IPS DF 4.7 (cell line): ENCODE measurements around the gene APOL2.

ENCODE experiments used
- DNase-seq: peaks from one replicate; pipeline ENCODE4 v3.0.0-alpha.2; 2013; ENCODE audit warnings: low spot score; ENCODE audit errors: extremely low read depth

APOL2 gene

GRCh38 chr22:36177160-36177559 is 62.2 kb downstream of the APOL2 start:
- DNase-seq = no peak
